Stimulated activated naive CD4-positive, alpha-beta T cell (primary cell): ENCODE results near the gene PIR.
A peak's percentile ranks its signal among the peaks of the same experiment; 100 is the strongest.

ENCODE experiments used
- DNase-seq, 6 experiments: peaks; one replicate each; lab custom pipeline; 2025; lab: John Stamatoyannopoulos, UW

PIR gene

GRCh38 chrX:15416133-15416993 lies 76.8 kb downstream of the PIR start:
- DNase-seq, result no peak

GRCh38 chrX:15413101-15413500 lies 80.0 kb downstream of the PIR start:
- DNase-seq, result no peak

- no peak for DNase-seq
Observed at GRCh38 chrX:15410947-15411346, 82.2 kb downstream of the PIR start.

- no peak for DNase-seq
Observed at GRCh38 chrX:15410430-15410829, 82.7 kb downstream of the PIR start.

- DNase-seq, result no peak
Observed at GRCh38 chrX:15405846-15406245, 87.3 kb downstream of the PIR start.

GRCh38 chrX:15404401-15405096 lies 88.6 kb downstream of the PIR start:
- no peak for DNase-seq

GRCh38 chrX:15401378-15401777 lies 91.8 kb downstream of the PIR start:
- DNase-seq, result no peak

GRCh38 chrX:15399962-15400391 lies 93.2 kb downstream of the PIR start:
- no peak for DNase-seq

- DNase-seq, result no peak
Observed at GRCh38 chrX:15398874-15399273, 94.3 kb downstream of the PIR start.

GRCh38 chrX:15395789-15396188 lies 97.3 kb downstream of the PIR start:
- DNase-seq, result no peak

GRCh38 chrX:15391850-15392249 lies 101.3 kb downstream of the PIR start:
- DNase-seq, result no peak

- DNase-seq, result no peak
Observed at GRCh38 chrX:15384304-15384703, 108.8 kb downstream of the PIR start, which contains the start of gene VEGFD. Gene VEGFD, minus strand, starts transcription at chrX:15384413. Its CDS starts 467 bp downstream, at chrX:15383946.

- no peak for DNase-seq
Observed at GRCh38 chrX:15382813-15383212, 110.3 kb downstream of the PIR start.

- DNase-seq, result no peak
Observed at GRCh38 chrX:15376956-15377355, 116.2 kb downstream of the PIR start.

GRCh38 chrX:15373976-15374375 lies 119.2 kb downstream of the PIR start:
- DNase-seq, result no peak

- DNase-seq, result no peak
Observed at GRCh38 chrX:15366506-15367352, 126.4 kb downstream of the PIR start.

- no peak for DNase-seq
Observed at GRCh38 chrX:15359701-15360100, 133.4 kb downstream of the PIR start.

- DNase-seq, result no peak
Observed at GRCh38 chrX:15358533-15358932, 134.6 kb downstream of the PIR start.

- DNase-seq, result no peak
Observed at GRCh38 chrX:15356444-15356843, 136.7 kb downstream of the PIR start.

- no peak for DNase-seq
Observed at GRCh38 chrX:15350329-15350996, 142.7 kb downstream of the PIR start.

- peak in 2 of 6 experiments; percentile 15 to 19 for DNase-seq
Observed at GRCh38 chrX:15349046-15349445, 144.1 kb downstream of the PIR start.

GRCh38 chrX:15345976-15346375 lies 147.2 kb downstream of the PIR start:
- DNase-seq, result no peak
